Spleen (tissue), 7 donors: ENCODE measurements around the gene WDR18.

Experiments used
- POLR2A ChIP-seq, 3 donors: fragments of 450-650 bp; IDR thresholded peaks; one replicate each; pipeline ENCODE4 v1.5.1; 2017; ENCODE audit warnings: antibody characterized with exemption in 3 of 3, mild to moderate bottlenecking in 1 of 3
- POLR2AphosphoS5 ChIP-seq, 3 donors: sonication (generic); formaldehyde crosslinking; IDR thresholded peaks; one replicate each; pipeline ENCODE4 v1.5.1; 2017; ENCODE audit warnings: antibody characterized with exemption in 3 of 3
- TF ChIP-seq, protein P1 (sequence below), 11 experiments: fragments of 200-600 bp in 7 of 11; fragments of 450-650 bp in 4 of 11; sonication (generic) in 4 of 11; IDR thresholded peaks in 8 of 11; conservative IDR thresholded peaks in 3 of 11; 1 replicate in 7 of 11; 2 replicates in 4 of 11; pipeline versions ENCODE4 v1.4.0 to v1.8.0; 2016 to 2021; ENCODE audit warnings: antibody characterized with exemption in 11 of 11, inconsistent platforms in 4 of 11, mild to moderate bottlenecking in 1 of 11
- donor health status: DM: no; HTN: no; CAD: no; lungs with moderate emphysema.
- donor health status: DM: no; HTN: no; CAD: no.
- donor health status: DM: no; HTN: no; CAD: no.

DNA sequence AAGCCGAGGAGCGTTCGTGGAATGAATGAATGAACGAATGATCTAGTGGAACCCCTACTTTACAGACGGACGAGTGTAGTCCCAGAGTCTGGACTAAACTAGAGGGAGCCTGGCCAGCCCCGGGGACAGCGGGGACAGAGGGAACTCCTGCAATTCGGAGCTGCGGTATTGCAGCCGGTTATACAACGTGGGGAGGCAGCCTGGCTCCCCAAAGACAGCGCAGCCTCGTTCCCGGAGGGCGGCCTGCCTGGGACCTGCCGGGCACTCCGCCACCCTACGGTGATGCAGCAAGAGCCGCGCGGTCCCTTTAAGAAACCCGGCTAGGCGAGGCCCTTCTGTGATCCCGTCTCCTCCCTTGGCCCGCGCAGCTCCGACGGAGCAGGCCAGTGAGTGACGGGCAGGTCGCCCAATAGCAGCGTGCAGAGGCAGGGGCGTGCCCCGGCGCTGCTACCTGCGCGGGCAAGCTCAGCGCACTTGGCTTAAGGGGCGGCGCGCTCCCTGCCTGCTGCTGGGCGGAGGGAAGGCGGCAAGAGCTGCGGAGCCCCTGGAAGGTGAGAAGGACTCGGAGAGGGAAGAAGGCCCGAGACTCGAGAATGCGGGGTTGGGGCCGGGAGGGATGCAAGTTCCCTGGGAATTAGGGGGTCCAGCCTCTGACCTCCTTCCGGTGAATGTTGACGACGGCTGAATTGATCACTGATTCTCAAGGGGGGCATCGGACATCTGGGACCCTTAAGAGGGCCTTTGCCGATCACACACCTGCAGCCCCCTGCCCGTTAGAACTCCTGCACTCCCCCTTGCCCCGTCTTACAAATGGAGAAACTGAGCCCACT, 55.7 kb downstream of the WDR18 start, which contains the start of gene ABCA7:
- TF ChIP-seq POLR2A (IDR thresholded peaks at IDR 0.05), result peak in 2 of 3 donors; percentile 33 to 72
- TF ChIP-seq, protein P1, sequence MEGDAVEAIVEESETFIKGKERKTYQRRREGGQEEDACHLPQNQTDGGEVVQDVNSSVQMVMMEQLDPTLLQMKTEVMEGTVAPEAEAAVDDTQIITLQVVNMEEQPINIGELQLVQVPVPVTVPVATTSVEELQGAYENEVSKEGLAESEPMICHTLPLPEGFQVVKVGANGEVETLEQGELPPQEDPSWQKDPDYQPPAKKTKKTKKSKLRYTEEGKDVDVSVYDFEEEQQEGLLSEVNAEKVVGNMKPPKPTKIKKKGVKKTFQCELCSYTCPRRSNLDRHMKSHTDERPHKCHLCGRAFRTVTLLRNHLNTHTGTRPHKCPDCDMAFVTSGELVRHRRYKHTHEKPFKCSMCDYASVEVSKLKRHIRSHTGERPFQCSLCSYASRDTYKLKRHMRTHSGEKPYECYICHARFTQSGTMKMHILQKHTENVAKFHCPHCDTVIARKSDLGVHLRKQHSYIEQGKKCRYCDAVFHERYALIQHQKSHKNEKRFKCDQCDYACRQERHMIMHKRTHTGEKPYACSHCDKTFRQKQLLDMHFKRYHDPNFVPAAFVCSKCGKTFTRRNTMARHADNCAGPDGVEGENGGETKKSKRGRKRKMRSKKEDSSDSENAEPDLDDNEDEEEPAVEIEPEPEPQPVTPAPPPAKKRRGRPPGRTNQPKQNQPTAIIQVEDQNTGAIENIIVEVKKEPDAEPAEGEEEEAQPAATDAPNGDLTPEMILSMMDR (IDR thresholded peaks at IDR 0.05 in 8 of 11, conservative IDR thresholded peaks at IDR 0.05 in 3 of 11), result peak in 3 of 11 experiments; percentile 22 to 48 (median 46)
- TF ChIP-seq POLR2AphosphoS5 (IDR thresholded peaks at IDR 0.05), result peak; percentile 96 to 99 (median 97)
